HG02970 (cell line): ENCODE measurements around the gene FRMPD2.
A peak's percentile ranks its signal among the peaks of the same experiment; 100 is the strongest.

Experiments used
- ATAC-seq: cut with Tn5 transposase; IDR thresholded peaks from one replicate; pipeline ENCODE4 v1.9.1; 2021; ENCODE audit warnings: mild to moderate bottlenecking, moderate library complexity, moderate number of reproducible peaks; ENCODE audit not compliant: unreplicated experiment, low FRiP score

FRMPD2 gene

GRCh38 chr10:48274636-48275035 is at the start of gene FRMPD2:
Gene FRMPD2, minus strand, starts transcription at chr10:48274696. Its CDS starts 129 bp downstream, at chr10:48274567.
- ATAC-seq, result no peak

DNA sequence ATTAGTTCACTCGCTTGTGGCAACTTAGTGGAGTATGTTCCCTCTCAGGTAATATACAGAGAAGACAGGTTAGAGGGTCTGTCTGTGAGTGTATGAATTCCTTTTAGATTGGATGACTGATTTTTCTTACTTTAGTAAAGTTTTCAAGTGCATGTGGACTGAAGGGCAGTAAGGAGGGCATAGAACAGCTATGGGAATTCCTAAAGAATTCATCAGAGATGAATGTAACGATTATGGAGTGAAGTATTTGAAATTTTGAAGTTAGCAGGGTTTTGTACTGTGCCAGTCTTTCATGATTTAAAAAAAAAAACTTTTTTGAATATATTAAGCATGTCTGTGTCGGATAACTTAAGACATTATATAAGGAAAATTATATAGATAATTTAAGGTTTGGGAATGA is 47.5 kb upstream of the FRMPD2 start:
- ATAC-seq, result no peak

- ATAC-seq, result no peak
Observed at GRCh38 chr10:48317321-48317990, 43.0 kb upstream of the FRMPD2 start.

GRCh38 chr10:48316236-48316635 is 41.7 kb upstream of the FRMPD2 start:
- no peak for ATAC-seq

DNA sequence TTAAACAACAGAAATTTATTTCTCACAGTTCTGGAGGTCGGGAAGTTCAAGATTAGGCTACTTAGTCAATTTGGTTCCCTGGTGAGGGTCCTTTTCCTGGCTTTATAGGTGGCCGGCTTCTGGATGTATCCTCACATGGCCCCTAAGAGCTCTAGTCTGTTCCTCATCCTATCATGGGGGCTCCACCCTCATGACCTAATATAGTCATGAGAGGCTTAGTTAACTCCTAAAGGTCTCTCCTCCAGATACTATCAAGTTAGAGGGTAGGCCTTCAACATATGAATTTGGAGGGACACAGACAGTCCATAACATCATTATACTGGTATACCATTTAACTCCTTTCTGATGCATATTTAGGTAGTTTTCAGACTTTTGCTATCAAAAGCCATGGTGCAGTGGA is 39.6 kb upstream of the FRMPD2 start:
- no peak for ATAC-seq

DNA sequence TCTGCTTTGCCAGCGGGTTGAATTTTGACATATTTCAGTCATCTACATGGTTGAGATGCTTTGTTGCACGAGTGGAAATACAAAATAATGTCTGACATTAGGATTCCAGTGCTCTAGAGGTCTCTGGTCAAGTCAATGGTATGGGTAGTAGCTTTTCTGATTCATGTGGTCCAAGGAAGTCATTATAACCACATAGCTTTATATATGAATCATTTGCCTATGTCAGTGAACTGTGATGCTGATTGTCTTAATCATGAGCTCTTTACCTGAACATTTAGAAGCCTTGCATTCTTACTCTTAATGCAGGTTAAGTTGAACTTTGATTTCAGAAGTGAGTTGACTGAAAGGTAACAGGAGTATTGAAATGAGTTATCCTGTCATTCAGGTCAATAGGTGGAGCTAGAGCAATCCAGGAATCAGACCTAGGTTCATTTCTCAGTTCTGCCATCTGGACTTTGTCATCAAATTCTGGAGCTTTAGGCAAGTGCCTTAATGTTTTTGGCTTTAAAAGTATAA is 35.3 kb upstream of the FRMPD2 start:
- no peak for ATAC-seq

- no peak for ATAC-seq
Observed at GRCh38 chr10:48307711-48308018, 33.2 kb upstream of the FRMPD2 start.

DNA sequence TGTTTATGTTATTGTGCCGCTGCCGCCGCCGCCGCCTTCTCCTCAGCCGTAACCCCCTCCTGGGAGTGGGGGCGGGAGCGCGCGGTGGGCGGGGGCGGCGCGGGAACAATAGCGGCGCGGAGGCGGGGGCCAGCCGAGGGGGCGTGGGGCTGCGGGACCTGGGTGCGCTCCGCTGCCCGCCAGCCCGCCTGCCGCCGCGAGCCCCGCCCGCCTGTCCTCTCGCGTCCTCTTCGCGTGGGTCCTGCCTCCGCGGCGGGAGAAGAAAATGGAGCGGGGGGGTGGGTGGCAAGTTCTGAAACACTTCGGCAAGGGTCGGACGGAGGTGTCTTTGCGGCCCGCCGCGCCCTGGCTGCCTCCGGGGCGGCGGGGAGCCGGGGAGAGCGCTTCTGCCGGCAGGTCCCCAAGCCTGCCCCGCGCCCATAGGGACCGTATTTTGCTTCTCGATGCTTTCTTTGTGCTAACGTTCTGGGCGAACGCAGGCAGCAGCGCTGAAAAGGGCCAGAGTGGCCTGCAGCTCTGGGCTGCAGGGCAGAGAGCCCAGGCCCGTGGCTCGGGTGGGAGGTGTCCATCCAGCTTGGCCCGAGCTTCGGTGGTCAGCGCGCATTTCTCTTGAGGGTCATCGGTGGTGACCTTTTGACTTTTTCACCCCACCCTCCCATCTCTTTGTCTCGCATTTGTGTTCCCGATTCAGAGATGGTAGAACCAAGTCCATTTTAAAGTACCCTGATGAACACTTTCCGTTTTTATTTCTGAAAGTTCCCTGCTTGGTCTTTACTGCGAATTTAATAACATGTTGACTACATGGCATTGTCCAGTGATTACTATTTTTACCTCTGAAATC is 32.6 kb upstream of the FRMPD2 start:
- ATAC-seq, result peak; percentile 45

- peak; percentile 85 for ATAC-seq
Observed at GRCh38 chr10:48306265-48306869, 31.9 kb upstream of the FRMPD2 start, which contains the start of gene MAPK8. Gene MAPK8, plus strand, starts transcription at chr10:48306677. Its CDS starts 94,984 bp downstream, at chr10:48401661.

GRCh38 chr10:48305905-48306264 is 31.4 kb upstream of the FRMPD2 start:
- ATAC-seq, result no peak

- ATAC-seq, result no peak
Observed at GRCh38 chr10:48302515-48303476, 28.3 kb upstream of the FRMPD2 start.

GRCh38 chr10:48300556-48300955 is 26.1 kb upstream of the FRMPD2 start:
- ATAC-seq, result no peak

DNA sequence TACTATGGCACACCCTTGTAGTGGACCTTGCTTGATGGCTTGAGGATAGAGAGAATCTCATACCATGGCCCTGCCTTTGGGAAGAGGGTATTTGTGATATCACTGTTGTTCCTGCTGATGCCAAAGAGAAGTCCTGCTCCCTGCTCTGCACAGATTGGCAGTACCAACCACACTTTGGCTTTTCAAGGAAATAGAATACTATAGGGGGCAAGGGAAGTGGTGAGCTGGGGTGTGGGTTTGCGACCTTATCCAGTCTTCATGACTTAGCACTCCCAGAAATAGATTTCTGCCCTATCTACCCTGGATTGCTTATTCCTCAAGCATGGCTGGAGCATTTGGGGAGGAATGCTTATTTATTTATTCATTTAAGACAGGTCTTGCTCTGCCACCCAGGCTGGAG is 25.2 kb upstream of the FRMPD2 start:
- ATAC-seq, result no peak

GRCh38 chr10:48299066-48299465 is 24.6 kb upstream of the FRMPD2 start:
- no peak for ATAC-seq

GRCh38 chr10:48296576-48297098 is 22.1 kb upstream of the FRMPD2 start:
- ATAC-seq, result no peak

DNA sequence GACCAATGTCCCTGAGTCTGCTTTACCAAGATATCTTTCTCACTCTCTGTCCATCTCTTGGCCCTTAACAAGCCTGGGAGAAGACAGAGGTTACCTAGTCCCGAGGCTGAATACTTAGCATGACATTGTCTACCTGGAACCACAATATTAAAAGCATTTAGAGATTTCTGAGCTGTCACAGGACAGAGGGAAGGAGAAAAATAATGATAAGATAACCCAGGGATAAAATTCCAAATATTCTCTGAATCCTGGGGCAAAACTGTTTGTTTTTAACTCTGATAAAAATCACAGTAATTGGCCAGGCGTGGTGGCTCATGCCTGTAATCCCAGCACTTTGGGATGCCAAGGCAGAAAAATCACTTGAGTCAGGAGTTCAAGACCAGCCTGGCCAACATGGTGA is 19.9 kb upstream of the FRMPD2 start:
- no peak for ATAC-seq

DNA sequence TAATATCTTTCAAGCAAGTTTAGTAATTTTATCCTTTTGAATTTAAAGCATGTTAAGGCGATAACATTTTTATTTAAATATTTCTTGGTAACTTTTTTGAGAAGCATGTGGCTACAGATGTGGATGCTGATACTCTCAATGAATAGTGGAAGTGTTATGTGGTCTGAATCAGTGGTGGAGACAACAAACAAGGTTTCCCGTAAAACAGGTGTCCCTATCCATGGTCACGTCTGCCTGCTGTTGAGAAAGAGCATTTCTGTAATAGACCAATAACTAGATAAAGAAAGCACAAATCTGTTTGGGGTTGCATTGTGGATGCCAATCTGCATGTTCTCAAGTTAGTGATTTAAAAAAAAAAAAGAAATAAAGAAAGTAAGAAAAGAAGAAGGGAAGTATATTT is 18.1 kb upstream of the FRMPD2 start:
- ATAC-seq, result no peak

GRCh38 chr10:48291190-48291589 is 16.7 kb upstream of the FRMPD2 start:
- ATAC-seq, result no peak

DNA sequence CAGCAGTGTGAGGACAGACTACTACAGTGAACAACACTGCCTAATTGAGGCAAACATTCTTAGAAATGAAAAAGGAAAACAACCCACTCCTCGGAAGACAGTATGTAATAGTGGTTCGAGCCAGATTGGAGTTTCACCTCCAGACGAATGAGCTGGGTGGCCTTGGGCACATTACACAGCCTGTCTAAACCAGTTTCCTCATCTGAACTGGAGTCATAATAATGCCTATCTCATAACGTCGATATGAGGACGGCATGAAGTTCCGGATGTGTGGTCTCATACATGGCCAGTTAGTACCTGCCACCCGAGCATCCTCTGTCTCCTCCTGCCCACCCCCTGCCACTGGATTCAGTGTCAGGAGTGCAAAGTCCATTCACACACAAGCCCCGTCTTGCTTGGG is 15.8 kb upstream of the FRMPD2 start:
- ATAC-seq, result no peak
